HepG2 (cell line): Measurements from ENCODE around the gene SDC1. TPM values are rescaled to one million over a fixed set of nuclear protein-coding genes. Genes with fewer than 3 reads are reported as not detected.

Experiments used
- ARID5B ChIP-seq: IDR thresholded peaks from 2 replicates; pipeline ENCODE4 v1.4.0; 2020; ENCODE audit warnings: mild to moderate bottlenecking, missing genetic modification reagents
- BRD4 ChIP-seq: sonication (generic); formaldehyde crosslinking; IDR thresholded peaks from 2 replicates; pipeline ENCODE4 v1.4.0; 2020; ENCODE audit warnings: missing genetic modification reagents
- CTCF ChIP-seq: sonication (generic); formaldehyde crosslinking; IDR thresholded peaks from 2 replicates; pipeline ENCODE4 v1.5.0; 2020; ENCODE audit warnings: mild to moderate bottlenecking, missing genetic modification reagents, moderate library complexity
- ESRRA ChIP-seq: sonication (generic); formaldehyde crosslinking; IDR thresholded peaks from 2 replicates; pipeline ENCODE4 v1.5.1; 2020; ENCODE audit warnings: mild to moderate bottlenecking, low read depth, missing genetic modification reagents
- ETV5 ChIP-seq: IDR thresholded peaks from 2 replicates; pipeline ENCODE4 v1.6.1; 2018; ENCODE audit warnings: missing biosample characterization, missing genetic modification reagents, inconsistent platforms, borderline replicate concordance
- HNF1B ChIP-seq: sonication (generic); formaldehyde crosslinking; IDR thresholded peaks from 2 replicates; pipeline ENCODE4 v1.5.1; 2020; ENCODE audit warnings: mild to moderate bottlenecking, moderate library complexity, missing genetic modification reagents
- XRCC5 ChIP-seq: fragments of 200-400 bp; formaldehyde crosslinking; optimal IDR thresholded peaks from 2 replicates; pipeline ENCODE3; 2017; ENCODE audit warnings: mild to moderate bottlenecking, low read length
- ZFP36L1 ChIP-seq: sonication (generic); formaldehyde crosslinking; IDR thresholded peaks from 2 replicates; pipeline ENCODE4 v1.8.0; 2022; ENCODE audit warnings: mild to moderate bottlenecking, missing genetic modification reagents, moderate library complexity
- ZFP82 ChIP-seq: sonication (generic); formaldehyde crosslinking; IDR thresholded peaks from 2 replicates; pipeline ENCODE4 v1.5.1; 2020; ENCODE audit warnings: mild to moderate bottlenecking, missing genetic modification reagents, borderline replicate concordance
- ZHX2 ChIP-seq, 2 experiments: sonication (generic) in 1 of 2; formaldehyde crosslinking in 1 of 2; IDR thresholded peaks; 2 replicates each; pipeline versions ENCODE4 v1.6.1 to v1.9.0; 2014 to 2022; ENCODE audit warnings: antibody characterized with exemption in 1 of 2, borderline replicate concordance in 1 of 2, inconsistent platforms in 1 of 2, low read depth in 1 of 2, missing genetic modification reagents in 1 of 2
- ZNF343 ChIP-seq: sonication (generic); formaldehyde crosslinking; IDR thresholded peaks from 2 replicates; pipeline ENCODE4 v1.4.0; 2020; ENCODE audit warnings: mild to moderate bottlenecking, missing genetic modification reagents
- ZNF850 ChIP-seq: sonication (generic); formaldehyde crosslinking; conservative IDR thresholded peaks from 2 replicates; pipeline ENCODE4 v1.9.0; 2021; ENCODE audit warnings: mild to moderate bottlenecking, missing genetic modification reagents
- polyA plus RNA-seq, 8 experiments: library from polyadenylated mRNA; depleted of rRNA in 3 of 8; stranded (reverse) in 7 of 8; unstranded in 1 of 8; fragments of >200 nt; fragmentation: Illumina TruSeq in 4 of 8; extraction: Trizol in 4 of 8; gene quantifications; 2 replicates each; pipeline versions ENCODE4 v1.2.1 to v1.2.3, GENCODE V29; 2011 to 2016; ENCODE audit warnings: low read depth in 4 of 8, missing spikeins in 1 of 8, mixed read lengths in 1 of 8; ENCODE audit not compliant: insufficient read depth in 1 of 8
- total RNA-seq, 5 experiments: library from RNA; depleted of rRNA; stranded (reverse); fragments of >200 nt; fragmentation: Illumina TruSeq; extraction: Trizol; gene quantifications; 2 replicates each; pipeline ENCODE4 v1.2.3, GENCODE V29; 2016; ENCODE audit warnings: low read depth in 1 of 5
- TF ChIP-seq, protein P1 (sequence below): sonication (generic); formaldehyde crosslinking; IDR thresholded peaks from 2 replicates; pipeline ENCODE4 v1.4.0; 2020; ENCODE audit warnings: missing genetic modification reagents

The SDC1 gene
- total and polyA plus RNA-seq, 2 of the 13 experiments (the other 11 are each of a cell fraction or from before 2014, with no cell fraction given), result 108 to 119 TPM

DNA sequence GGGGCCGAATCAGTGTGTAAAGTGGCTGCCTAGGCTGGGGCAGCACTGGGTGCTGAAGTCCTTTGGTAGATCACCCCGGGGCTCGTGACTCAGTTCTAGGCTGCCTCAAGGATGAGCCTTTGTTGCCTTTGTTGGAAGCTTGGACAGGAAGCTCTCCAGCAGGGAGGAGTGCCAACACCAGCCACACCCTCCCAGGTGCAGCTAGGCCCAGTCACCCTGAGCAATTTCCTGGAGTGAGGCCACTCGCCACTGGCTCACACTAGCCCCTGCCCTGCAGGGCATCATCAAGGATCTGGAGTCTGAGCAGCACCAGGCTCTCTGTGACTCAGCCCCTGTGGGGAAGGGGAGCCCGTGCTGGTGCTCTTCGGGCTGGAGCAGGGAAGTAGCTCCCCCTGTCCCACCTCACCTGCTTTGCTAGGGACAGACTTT, 6.7 kb upstream of the SDC1 start (continued):
- TF ChIP-seq, protein P1, sequence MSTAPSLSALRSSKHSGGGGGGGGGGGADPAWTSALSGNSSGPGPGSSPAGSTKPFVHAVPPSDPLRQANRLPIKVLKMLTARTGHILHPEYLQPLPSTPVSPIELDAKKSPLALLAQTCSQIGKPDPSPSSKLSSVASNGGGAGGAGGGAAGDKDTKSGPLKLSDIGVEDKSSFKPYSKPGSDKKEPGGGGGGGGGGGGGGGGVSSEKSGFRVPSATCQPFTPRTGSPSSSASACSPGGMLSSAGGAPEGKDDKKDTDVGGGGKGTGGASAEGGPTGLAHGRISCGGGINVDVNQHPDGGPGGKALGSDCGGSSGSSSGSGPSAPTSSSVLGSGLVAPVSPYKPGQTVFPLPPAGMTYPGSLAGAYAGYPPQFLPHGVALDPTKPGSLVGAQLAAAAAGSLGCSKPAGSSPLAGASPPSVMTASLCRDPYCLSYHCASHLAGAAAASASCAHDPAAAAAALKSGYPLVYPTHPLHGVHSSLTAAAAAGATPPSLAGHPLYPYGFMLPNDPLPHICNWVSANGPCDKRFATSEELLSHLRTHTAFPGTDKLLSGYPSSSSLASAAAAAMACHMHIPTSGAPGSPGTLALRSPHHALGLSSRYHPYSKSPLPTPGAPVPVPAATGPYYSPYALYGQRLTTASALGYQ (CRISPR knock-in tag), result no peak
- TF ChIP-seq CTCF (CRISPR knock-in tag) (peak; percentile 51), ZHX2 (IDR thresholded peaks at IDR 0.05; ENCODE audit: low read depth) (no peak), ZHX2 (CRISPR knock-in tag; IDR thresholded peaks at IDR 0.05; ENCODE audit: borderline replicate concordance) (no peak), ZFP82 (CRISPR knock-in tag) (no peak), ZNF850 (CRISPR knock-in tag) (no peak), ETV5 (CRISPR knock-in tag) (0 out of 2 replicates have a peak, but pooled peaks have one; percentile 32), XRCC5 (peak; percentile 33), BRD4 (CRISPR knock-in tag) (0 out of 2 replicates have a peak, but pooled peaks have one; percentile 8), ESRRA (CRISPR knock-in tag) (0 out of 2 replicates have a peak, but pooled peaks have one; percentile 22), ZFP36L1 (no peak), ZNF343 (CRISPR knock-in tag) (no peak), HNF1B (CRISPR knock-in tag) (0 out of 2 replicates have a peak, but pooled peaks have one; percentile 53), ARID5B (CRISPR knock-in tag) (no peak)
